NCI-H748 (cell line): ENCODE results near the gene VSTM2A.

Experiments
- DNase-seq: peaks from one replicate; lab custom pipeline; 2025; ENCODE audit not compliant: unreplicated experiment; lab: John Stamatoyannopoulos, UW

VSTM2A gene

GRCh38 chr7:54615537-54615936 is 73.4 kb downstream of the VSTM2A start:
- no peak for DNase-seq
